Stimulated activated CD8-positive, alpha-beta memory T cell treated with anti-CD3 and anti-CD28 coated beads, Interleukin-12 subunit alpha, Interleukin-12 subunit beta, amount 100 ng/mL, for 24 hours (primary cell): ENCODE results near the gene POLE4.

ENCODE experiments used
- DNase-seq: peaks from one replicate; pipeline ENCODE4 v3.0.0-alpha.2; 2020; ENCODE audit errors: extremely low read depth

POLE4 gene

DNA sequence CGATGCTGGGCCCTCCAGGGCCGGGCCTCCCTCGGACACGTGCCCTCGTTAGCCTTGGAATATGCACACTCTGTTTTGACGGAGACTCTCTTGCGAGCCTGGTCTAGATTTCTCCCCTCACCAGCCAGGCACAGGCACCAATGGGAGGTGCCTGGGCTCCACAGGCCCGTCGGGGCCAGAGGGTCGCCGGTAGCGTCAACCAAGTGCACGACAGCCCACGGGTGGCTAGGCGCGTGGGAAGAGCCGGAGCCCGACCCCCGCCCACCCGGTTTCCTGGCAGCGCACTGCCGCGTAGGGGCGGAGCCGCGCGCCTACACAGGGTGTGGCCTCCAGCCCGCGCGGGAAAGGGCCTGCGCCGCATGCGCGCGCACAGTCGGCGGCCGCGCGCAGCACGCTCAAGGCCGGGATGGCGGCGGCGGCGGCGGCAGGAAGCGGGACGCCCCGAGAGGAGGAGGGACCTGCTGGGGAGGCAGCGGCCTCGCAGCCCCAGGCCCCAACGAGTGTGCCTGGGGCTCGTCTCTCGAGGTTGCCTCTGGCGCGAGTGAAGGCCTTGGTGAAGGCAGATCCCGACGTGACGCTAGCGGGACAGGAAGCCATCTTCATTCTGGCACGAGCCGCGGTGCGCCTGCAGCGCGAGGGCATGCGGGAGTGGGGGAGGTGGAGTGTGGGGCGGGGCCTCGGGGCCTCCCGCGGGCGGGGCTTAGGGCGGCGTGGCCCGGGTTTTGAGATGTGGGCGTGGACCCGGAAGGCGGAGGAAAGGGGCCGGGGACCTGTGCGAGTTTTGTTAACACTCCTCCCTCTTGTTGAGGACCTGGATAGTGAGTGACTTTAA is at the start of gene POLE4:
TSS of gene POLE4 (plus strand) at position 370 of the 832 bp plus-strand sequence. CDS start at position 407, 37 bp downstream.
- peak; percentile 81 for DNase-seq

GRCh38 chr2:74908748-74909444 is 49.5 kb upstream of the POLE4 start:
- DNase-seq = no peak

DNA sequence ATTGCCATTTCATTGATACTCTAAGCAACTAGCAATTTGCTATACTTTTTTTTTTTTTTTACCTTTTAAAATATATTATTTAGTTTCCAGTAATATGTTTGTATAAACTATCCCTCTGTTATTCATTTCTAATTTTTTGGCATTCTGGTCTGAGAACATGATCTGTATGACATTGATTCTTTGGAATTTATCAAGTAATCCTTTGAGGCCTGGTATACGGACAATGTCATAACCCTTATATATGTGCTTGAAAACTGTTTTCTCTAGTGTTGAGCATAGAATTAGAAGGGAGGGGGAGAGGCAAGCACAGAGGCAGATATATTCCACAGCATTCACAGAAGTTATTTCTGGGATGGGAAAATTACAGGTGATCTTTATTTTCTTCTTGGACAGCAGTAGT is 48.2 kb upstream of the POLE4 start:
- no peak for DNase-seq

DNA sequence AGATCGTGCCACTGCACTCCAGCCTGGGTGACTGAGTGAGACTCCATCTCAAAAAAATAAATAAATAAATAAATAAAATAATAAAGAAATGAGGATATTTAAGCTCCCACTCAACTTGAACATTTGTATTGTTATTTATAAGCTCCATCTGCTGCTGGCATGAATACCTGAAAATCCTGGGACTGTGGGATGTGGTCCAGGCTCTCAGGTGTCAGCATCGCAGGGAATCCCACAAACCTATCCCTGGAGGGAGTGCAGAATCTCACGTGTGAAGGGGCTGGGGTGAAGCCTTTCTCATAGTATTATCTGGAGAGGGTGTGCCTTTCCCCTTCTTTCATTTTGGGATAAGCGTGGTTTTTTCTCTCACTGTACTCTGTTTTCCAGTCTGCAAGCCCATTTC is 47.4 kb upstream of the POLE4 start:
- no peak for DNase-seq

DNA sequence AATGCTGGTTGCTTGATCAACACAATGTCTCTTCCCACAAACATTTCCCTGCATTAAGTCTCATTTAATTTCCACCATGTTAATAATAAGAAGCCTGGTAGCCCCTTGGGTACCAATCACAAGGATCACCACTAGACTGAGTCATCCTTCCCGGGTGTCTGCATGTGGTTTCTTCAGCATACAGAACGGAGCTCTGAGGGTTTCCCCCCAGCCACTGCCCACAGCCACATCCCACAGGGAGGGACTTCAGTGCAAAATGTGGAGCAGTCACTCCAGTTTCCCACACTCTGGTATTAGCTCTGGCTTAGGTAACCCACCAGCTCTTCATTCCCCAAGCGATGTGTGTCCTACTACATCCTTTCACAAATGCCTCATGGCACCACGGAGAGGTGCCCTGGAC is 42.7 kb upstream of the POLE4 start:
- DNase-seq = no peak

DNA sequence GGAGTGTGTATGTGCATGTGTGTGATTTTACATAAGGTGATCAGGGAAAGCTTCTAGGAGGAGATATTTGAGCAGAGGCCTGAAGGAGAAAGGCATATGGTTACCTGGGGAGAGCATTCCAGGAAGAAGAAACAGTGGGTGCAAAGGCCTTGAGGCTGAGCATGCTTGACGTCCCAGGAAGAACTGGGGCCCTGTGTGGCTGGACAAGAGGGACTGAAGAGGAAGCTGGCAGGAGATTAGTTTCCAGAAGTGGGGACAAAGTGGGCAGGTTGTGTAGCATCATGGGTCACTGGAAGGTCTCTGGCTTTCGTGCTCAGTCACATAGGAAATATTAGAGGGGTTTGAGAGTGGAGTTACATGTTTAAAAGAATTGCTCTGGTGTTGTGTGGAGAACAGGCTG is 42.0 kb upstream of the POLE4 start:
- no peak for DNase-seq

GRCh38 chr2:74917702-74918619 is 40.5 kb upstream of the POLE4 start:
- no peak for DNase-seq

- peak; percentile 23 for DNase-seq
Measured at GRCh38 chr2:74919827-74920226, 38.6 kb upstream of the POLE4 start.

DNA sequence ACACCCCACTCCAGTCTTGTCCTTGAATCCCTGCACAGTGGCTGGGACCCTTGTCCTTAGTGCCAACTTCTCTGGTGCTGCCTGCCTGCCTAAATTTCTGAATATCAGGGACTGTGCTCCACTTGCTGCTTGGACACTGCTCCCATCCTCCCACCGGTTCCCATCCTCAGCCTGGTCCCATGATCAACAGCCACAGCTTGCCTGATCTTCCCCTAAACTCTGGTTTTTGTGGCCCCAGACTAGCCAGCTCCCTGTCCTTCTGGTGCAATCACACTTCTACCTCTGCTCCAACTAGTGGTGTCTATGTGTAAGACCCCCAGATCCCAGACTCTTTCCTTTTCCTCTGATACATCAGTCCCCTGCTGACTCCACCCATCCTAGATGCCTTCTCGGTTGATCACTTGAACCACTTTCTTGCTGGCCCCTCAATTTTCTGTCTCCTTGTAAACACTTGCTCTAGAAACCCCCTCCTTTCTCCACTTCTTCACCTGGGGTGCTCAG is 37.2 kb upstream of the POLE4 start:
- DNase-seq = no peak

DNA sequence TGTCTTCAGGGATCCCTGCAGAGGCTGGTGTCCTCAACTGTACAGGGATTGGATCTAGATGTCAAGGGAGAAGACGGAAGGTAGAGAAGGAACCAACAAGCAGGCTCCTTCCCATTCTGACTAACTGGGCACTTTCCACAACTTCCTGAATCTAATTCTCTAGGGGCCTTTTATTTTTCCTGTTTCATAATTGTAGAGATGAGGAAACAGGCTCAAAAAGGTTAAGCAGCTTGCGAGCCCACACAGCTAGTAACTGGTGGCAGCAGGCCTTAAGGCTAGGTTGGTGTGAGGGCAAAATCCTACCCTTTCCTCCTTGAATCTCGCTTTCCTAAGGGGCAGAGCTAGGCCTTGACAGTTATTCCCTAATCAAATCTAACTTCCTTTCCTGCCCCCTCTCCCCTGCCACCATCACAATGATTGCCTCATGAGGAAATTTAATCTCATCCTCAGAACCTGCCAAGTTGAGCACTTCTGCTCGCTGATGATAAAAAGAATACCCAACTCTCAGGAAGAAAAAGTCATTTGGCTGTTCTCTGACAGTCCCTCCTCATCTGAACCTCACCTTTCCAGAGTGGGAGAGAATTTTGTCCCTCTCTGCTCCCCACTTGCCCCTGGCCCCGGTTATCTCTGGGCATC is 35.7 kb upstream of the POLE4 start:
- DNase-seq = no peak

GRCh38 chr2:74924463-74925265 is 33.8 kb upstream of the POLE4 start:
- no peak for DNase-seq

- DNase-seq = no peak
Measured at GRCh38 chr2:74925361-74925786, 33.1 kb upstream of the POLE4 start.

DNA sequence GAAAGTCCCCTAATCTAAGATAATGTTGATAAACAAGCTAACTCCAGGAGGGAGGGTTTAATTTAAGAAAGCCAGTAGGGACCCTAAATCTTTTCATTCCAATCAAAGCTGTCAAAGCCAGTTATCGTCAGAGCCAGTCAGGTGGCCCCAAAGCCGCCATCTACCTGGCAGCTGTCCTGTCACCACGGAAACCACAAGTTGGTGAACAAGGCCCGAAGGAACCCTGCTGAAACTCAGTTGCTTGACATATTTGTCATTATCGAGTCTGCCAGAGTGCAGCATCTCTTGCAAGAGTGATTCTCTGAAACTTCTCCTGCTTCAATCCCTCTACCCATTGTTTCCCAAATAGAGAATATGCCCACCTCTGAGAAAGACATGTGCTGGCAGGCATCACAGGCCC is 30.8 kb upstream of the POLE4 start:
- DNase-seq = no peak

- no peak for DNase-seq
Measured at GRCh38 chr2:74930811-74931486, 27.5 kb upstream of the POLE4 start.

DNA sequence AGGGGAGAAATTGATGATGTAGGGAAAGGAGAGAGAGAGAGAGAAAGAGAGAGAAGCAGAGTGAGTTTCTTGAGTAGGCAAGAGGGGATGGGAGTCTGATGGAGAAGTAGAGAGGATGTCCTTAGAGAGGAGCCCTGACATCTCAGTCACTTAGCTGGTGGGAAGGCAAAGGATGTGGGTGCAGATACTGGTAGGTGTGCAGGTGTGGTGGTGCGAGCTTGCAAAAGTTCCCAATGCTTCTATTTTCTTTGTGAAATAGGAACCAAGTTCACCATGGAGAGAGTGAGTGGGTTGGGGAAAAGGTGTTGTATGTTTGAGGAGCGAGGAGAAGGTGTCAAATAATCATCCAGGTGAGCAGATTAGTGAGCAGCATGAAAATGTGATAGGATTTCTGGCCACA is 26.5 kb upstream of the POLE4 start:
- no peak for DNase-seq

- DNase-seq = no peak
Measured at GRCh38 chr2:74935975-74936391, 22.5 kb upstream of the POLE4 start.

GRCh38 chr2:74937221-74937880 is 21.1 kb upstream of the POLE4 start:
- no peak for DNase-seq

- DNase-seq = no peak
Measured at GRCh38 chr2:74938264-74938663, 20.2 kb upstream of the POLE4 start.
